K562 (cell line): ENCODE results near the gene SLC66A3. TPM values are rescaled to one million over a fixed set of nuclear protein-coding genes. Genes with fewer than 3 reads are reported as not detected.

Experiments
- ATAC-seq: fragments of 200-7000 bp; cut with Tn5 transposase; 3 replicates; pipeline ENCODE4 v1.9.1; 2020; ENCODE audit warnings: moderate library complexity
- BruUV-seq: library from RNA; stranded (reverse); fragments of 400-500 nt; replicated peaks from 2 replicates; lab custom pipeline; 2021; lab: Mats Ljungman, UMichigan
- CTCF ChIA-PET: fragments of 300-600 bp; formaldehyde crosslinking; extraction: SDS; loops from one replicate; lab custom pipeline; 2021; ENCODE audit warnings: low intra/inter-chr PET ratio; lab: Yijun Ruan, JAX
- POLR2A ChIA-PET: fragments of 300-600, 350-650 bp; sonication (Branson Sonifier 250); formaldehyde crosslinking; extraction: SDS; loops from one replicate; lab custom pipeline; 2021; ENCODE audit warnings: antibody characterized with exemption, inconsistent platforms; lab: Yijun Ruan, JAX
- DNase-seq, 4 experiments: peaks; one replicate each; pipeline versions ENCODE4 v3.0.0 to v3.0.0-alpha.2; 2011 to 2018; ENCODE audit warnings: low spot score in 3 of 4, mixed read lengths in 3 of 4; ENCODE audit errors: extremely low read depth in 1 of 4
- FAIRE-seq: peaks from 2 replicates; lab custom pipeline; 2011; peaks lifted over from hg19 to GRCh38; lab: Jason Lieb, UNC
- H2AFZ ChIP-seq: 2 replicates; pipeline ENCODE4 v1.6.0; 2011; ENCODE audit warnings: low read depth, low read length, control low read depth, inconsistent platforms
- H3K27ac ChIP-seq: fragments of 200-600 bp; 3 replicates; pipeline ENCODE4 v1.8.0; 2011; ENCODE audit warnings: low read depth, mild to moderate bottlenecking, control low read depth, inconsistent platforms, low read length, moderate library complexity, mixed read lengths; ENCODE audit errors: extremely low read depth
- H3K27me3 ChIP-seq, 2 experiments: fragments of 300-600 bp in 1 of 2; 2 replicates in 1 of 2; 3 replicates in 1 of 2; pipeline versions ENCODE4 v1.6.0 to v1.8.0; 2011; ENCODE audit warnings: inconsistent platforms in 2 of 2, low read length in 2 of 2, mild to moderate bottlenecking in 1 of 2, mixed read lengths in 1 of 2, moderate library complexity in 1 of 2; ENCODE audit not compliant: control insufficient read depth in 2 of 2, insufficient read depth in 2 of 2
- H3K36me3 ChIP-seq: fragments of 300-600 bp; 3 replicates; pipeline ENCODE4 v1.8.0; 2011; ENCODE audit warnings: mild to moderate bottlenecking, low read length, inconsistent platforms; ENCODE audit not compliant: control insufficient read depth, insufficient read depth
- H3K4me1 ChIP-seq, 2 experiments: fragments of 200-600 bp in 1 of 2; replicated peaks in 1 of 2; 2 replicates in 1 of 2; 3 replicates in 1 of 2; pipeline versions ENCODE4 v1.5.1 to v1.8.0; 2011; ENCODE audit warnings: inconsistent platforms in 2 of 2, low read length in 2 of 2, mild to moderate bottlenecking in 1 of 2, mixed read lengths in 1 of 2, moderate library complexity in 1 of 2; ENCODE audit not compliant: control insufficient read depth in 2 of 2, insufficient read depth in 2 of 2
- H3K4me2 ChIP-seq: 2 replicates; pipeline ENCODE4 v1.6.1; 2011; ENCODE audit warnings: low read length, control low read depth, inconsistent platforms, mixed read lengths; ENCODE audit not compliant: insufficient read depth
- H3K4me3 ChIP-seq: fragments of 200-600 bp; sonication (generic), shearing (Covaris generic); 2 replicates; pipeline ENCODE4 v1.5.1; 2016; ENCODE audit warnings: control low read depth, inconsistent platforms
- H3K79me2 ChIP-seq: fragments of 200-600 bp; 3 replicates; pipeline ENCODE4 v1.8.0; 2011; ENCODE audit warnings: low read length, inconsistent platforms; ENCODE audit not compliant: control insufficient read depth, insufficient read depth
- H3K9ac ChIP-seq, 2 experiments: 2 replicates each; pipeline versions ENCODE4 v1.6.0 to v1.6.1; 2011; ENCODE audit warnings: low read depth in 2 of 2, low read length in 2 of 2, control low read depth in 1 of 2, inconsistent platforms in 1 of 2, mild to moderate bottlenecking in 1 of 2, mixed read lengths in 1 of 2; ENCODE audit not compliant: insufficient read depth in 1 of 2
- H3K9me1 ChIP-seq: one replicate; pipeline ENCODE4 v1.6.0; 2011; ENCODE audit warnings: inconsistent platforms, mild to moderate bottlenecking, low read length, moderate library complexity; ENCODE audit not compliant: control insufficient read depth, insufficient read depth
- H3K9me3 ChIP-seq: replicated peaks from 2 replicates; pipeline ENCODE4 v1.5.1; 2011; ENCODE audit warnings: low read depth, low read length, inconsistent platforms; ENCODE audit not compliant: control insufficient read depth, insufficient read depth
- H4K20me1 ChIP-seq: replicated peaks from 2 replicates; pipeline ENCODE4 v1.6.1; 2011; ENCODE audit warnings: low read length, inconsistent platforms, mixed read lengths; ENCODE audit not compliant: control insufficient read depth, insufficient read depth
- CHAMP1 ChIP-seq: fragments of 450-650 bp; IDR thresholded peaks from 2 replicates; pipeline ENCODE4 v1.6.1; 2016; ENCODE audit warnings: mild to moderate bottlenecking
- NR3C1 ChIP-seq: sonication (generic); formaldehyde crosslinking; IDR thresholded peaks from 2 replicates; pipeline ENCODE4 v1.8.1; 2022; ENCODE audit warnings: missing genetic modification reagents
- ZBTB33 ChIP-seq: sonication (generic); formaldehyde crosslinking; IDR thresholded peaks from 2 replicates; pipeline ENCODE4 v1.8.1; 2023; ENCODE audit warnings: mild to moderate bottlenecking, missing genetic modification reagents
- ZNF184 ChIP-seq: sonication (generic); formaldehyde crosslinking; IDR thresholded peaks from 2 replicates; pipeline ENCODE4 v1.5.0; 2020; ENCODE audit warnings: missing genetic modification reagents
- ZNF253 ChIP-seq: fragments of 250-450 bp; sonication (Bioruptor Pico); conservative IDR thresholded peaks from 2 replicates; pipeline ENCODE4 v1.6.1; 2021; ENCODE audit warnings: mild to moderate bottlenecking
- WGBS: fragments of 100-300 bp; shearing (Covaris generic); methylation state at CpG from one replicate; pipeline ENCODE4 v1.1.6; 2016; ENCODE audit warnings: low coverage, mixed read lengths; ENCODE audit not compliant: insufficient coverage; ENCODE audit errors: missing lambda C conversion rate; 5-methylcytosine and 5-hydroxymethylcytosine counted together
- in situ Hi-C: fragments of 300-500 bp; cut with MboI; formaldehyde crosslinking; loops from 4 replicates; pipeline ENCODE4 v1.15.0; 2018; ENCODE audit warnings: inconsistent platforms, mixed read lengths
- intact Hi-C: fragments of 100-400 bp; cut with micrococcal nuclease; formaldehyde crosslinking; loops from 2 replicates; pipeline ENCODE4 v1.14.2; 2022
- polyA plus RNA-seq, 8 experiments: library from polyadenylated mRNA; depleted of rRNA in 4 of 8; stranded (reverse) in 5 of 8; unstranded in 3 of 8; fragments of >200 nt; fragmentation: Nextera tagmentation in 2 of 8; fragmentation: Illumina TruSeq in 1 of 8; extraction: Ambion mirVana in 2 of 8; extraction: Trizol in 1 of 8; gene quantifications; 2 replicates each; pipeline versions ENCODE4 v1.2.1 to v1.2.3, GENCODE V29; 2011 to 2014; ENCODE audit warnings: inconsistent platforms in 1 of 8, missing spikeins in 1 of 8
- total RNA-seq, 7 experiments: library from RNA; depleted of rRNA in 6 of 7; stranded (reverse); fragments of >200 nt in 6 of 7; fragmentation: Illumina TruSeq in 2 of 7; extraction: Trizol in 2 of 7; gene quantifications; 2 replicates each; pipeline versions ENCODE4 v1.2.1 to v1.2.3, GENCODE V29; 2011 to 2021; ENCODE audit warnings: low replicate concordance in 1 of 7

Gene SLC66A3
- total and polyA plus RNA-seq, 9 of the 15 experiments (the other 6 are each of a cell fraction or from before 2014, with no cell fraction given): 2.8 to 30.0 (median 9.1) TPM

- no peak for FAIRE-seq
- peak; percentile 54 for ATAC-seq
- no peaks in the 10 kb centered on the region for H4K20me1 ChIP-seq
Measured at GRCh38 chr2:11169333-11169732, 14.1 kb downstream of the SLC66A3 start.

More at GRCh38 chr2:11169333-11169732, 14.1 kb downstream of the SLC66A3 start:
- Histone ChIP-seq H3K79me2 (no peaks in the 10 kb centered on the region), H3K36me3 (no peaks in the 10 kb centered on the region), H3K4me3 (no peak overlapping the region), H3K27me3 (no peaks in the 10 kb centered on the region), H3K9ac (peak overlapping the region in 1 of 2 experiments; percentile 79; a peak in 2 of 4 replicates), H3K4me1 (peaks cover 0 to 3% of the 10 kb centered on the region in 2 experiments; a peak in 2 of 5 replicates), H2AFZ (0 out of 2 replicates have a peak overlapping the region, but pooled peaks have one; percentile 16), H3K9me3 (no peaks in the 10 kb centered on the region), H3K9me1 (no peaks in the 10 kb centered on the region), H3K4me2 (no peak overlapping the region; the same call in 1 of the 2 replicates), H3K27ac (no peak overlapping the region)
- no peak for DNase-seq
- WGBS: 45% methylated on average over 13 of the region's 13 CpGs
- in situ Hi-C loops: no loop called here
- ChIA-PET CTCF (no interaction called here), POLR2A (interaction anchor here (0.6 to 1.1 kb wide), 3 partner anchors 8 to 392 kb away, joined by 3 read pairs; no protein-coding TSS in a partner anchor)
- TF ChIP-seq CHAMP1: no peak
- peak; percentile 59; the same call in 1 of the 2 replicates for TF ChIP-seq ZBTB33 (CRISPR knock-in tag)
- TF ChIP-seq ZNF253 (CRISPR knock-in tag): no peak
- no peak for TF ChIP-seq ZNF184 (CRISPR knock-in tag)
- no peak for TF ChIP-seq NR3C1
- no TSS peak for BruUV-seq
- intact Hi-C loops: no loop called here
